CD4-positive, alpha-beta T cell treated with Interleukin-15 for 4 hours (primary cell): Measurements from ENCODE around the gene BLTP2.
"Not testable (repeated sequence)": the region's sequence is repeated elsewhere in the genome, so short reads cannot be mapped to it uniquely, and the experiment has no call there.

Experiments
- DNase-seq: peaks from one replicate; pipeline ENCODE4 v3.0.0-alpha.2; 2020; ENCODE audit warnings: low spot score

BLTP2 gene

GRCh38 chr17:28646039-28646754 is 1.2 kb upstream of the BLTP2 start:
- DNase-seq, result no peak

- DNase-seq, result no peak
Measured at GRCh38 chr17:28645576-28645939, 600 bp upstream of the BLTP2 start.

GRCh38 chr17:28643983-28644786 is 773 bp downstream of the BLTP2 start:
- DNase-seq, result peak; percentile 7

GRCh38 chr17:28641579-28641978 is 3.4 kb downstream of the BLTP2 start:
- DNase-seq, result no peak

- DNase-seq, result no peak
Measured at GRCh38 chr17:28635506-28635905, 9.5 kb downstream of the BLTP2 start.

- no peak for DNase-seq
Measured at GRCh38 chr17:28634206-28634865, 10.6 kb downstream of the BLTP2 start.

GRCh38 chr17:28626818-28627217 is 18.1 kb downstream of the BLTP2 start:
- no peak for DNase-seq

GRCh38 chr17:28624148-28624547 is 20.8 kb downstream of the BLTP2 start:
- DNase-seq, result no peak

- DNase-seq, result no peak
Measured at GRCh38 chr17:28623696-28624095, 21.3 kb downstream of the BLTP2 start.

GRCh38 chr17:28622186-28622585 is 22.8 kb downstream of the BLTP2 start:
- DNase-seq, result no peak

- no peak for DNase-seq
Measured at GRCh38 chr17:28620010-28620409, 24.9 kb downstream of the BLTP2 start.

GRCh38 chr17:28618464-28618863 is 26.5 kb downstream of the BLTP2 start:
- DNase-seq, result no peak

- DNase-seq, result no peak
Measured at GRCh38 chr17:28616281-28616680, 28.7 kb downstream of the BLTP2 start.

GRCh38 chr17:28615260-28615940 is 29.6 kb downstream of the BLTP2 start:
- no peak for DNase-seq

- DNase-seq, result no peak
Measured at GRCh38 chr17:28613931-28614381, 31.0 kb downstream of the BLTP2 start, which contains the start of gene RSKR. Gene RSKR, minus strand, starts transcription at chr17:28614185. Its CDS starts 24 bp downstream, at chr17:28614161.

GRCh38 chr17:28612936-28613872 is 31.8 kb downstream of the BLTP2 start:
- peak; percentile 46 for DNase-seq

- no peak for DNase-seq
Measured at GRCh38 chr17:28612531-28612930, 32.4 kb downstream of the BLTP2 start.

GRCh38 chr17:28610376-28610775 is 34.6 kb downstream of the BLTP2 start:
- DNase-seq, result no peak

GRCh38 chr17:28604031-28604430 is 40.9 kb downstream of the BLTP2 start:
- not testable (repeated sequence) for DNase-seq

- DNase-seq, result peak; percentile 68
Measured at GRCh38 chr17:28599311-28600184, 45.4 kb downstream of the BLTP2 start.
